Measurements from ENCODE around the gene CNTN5. TPM values are rescaled to one million over a fixed set of nuclear protein-coding genes. Genes with fewer than 3 reads are reported as not detected.
A peak's percentile ranks its signal among the peaks of the same experiment; 100 is the strongest.
"Not testable (repeated sequence)": the region's sequence is repeated elsewhere in the genome, so short reads cannot be mapped to it uniquely, and the experiment has no call there.

The CNTN5 gene
- total RNA-seq, 4 donors from 2014 or later: 0.12 TPM; not detected in 3

GRCh38 chr11:99277281-99277680, 256.5 kb downstream of the CNTN5 start:
- no peak overlapping the region for H3K4me3 ChIP-seq
- no peaks in the 10 kb centered on the region for H3K27me3 ChIP-seq
- no peak for DNase-seq
- H3K27ac ChIP-seq: peak overlapping the region in 2 of 4 donors; percentile 1 to 27
- no peaks in the 10 kb centered on the region for H3K9me3 ChIP-seq
- TF ChIP-seq, protein P1, sequence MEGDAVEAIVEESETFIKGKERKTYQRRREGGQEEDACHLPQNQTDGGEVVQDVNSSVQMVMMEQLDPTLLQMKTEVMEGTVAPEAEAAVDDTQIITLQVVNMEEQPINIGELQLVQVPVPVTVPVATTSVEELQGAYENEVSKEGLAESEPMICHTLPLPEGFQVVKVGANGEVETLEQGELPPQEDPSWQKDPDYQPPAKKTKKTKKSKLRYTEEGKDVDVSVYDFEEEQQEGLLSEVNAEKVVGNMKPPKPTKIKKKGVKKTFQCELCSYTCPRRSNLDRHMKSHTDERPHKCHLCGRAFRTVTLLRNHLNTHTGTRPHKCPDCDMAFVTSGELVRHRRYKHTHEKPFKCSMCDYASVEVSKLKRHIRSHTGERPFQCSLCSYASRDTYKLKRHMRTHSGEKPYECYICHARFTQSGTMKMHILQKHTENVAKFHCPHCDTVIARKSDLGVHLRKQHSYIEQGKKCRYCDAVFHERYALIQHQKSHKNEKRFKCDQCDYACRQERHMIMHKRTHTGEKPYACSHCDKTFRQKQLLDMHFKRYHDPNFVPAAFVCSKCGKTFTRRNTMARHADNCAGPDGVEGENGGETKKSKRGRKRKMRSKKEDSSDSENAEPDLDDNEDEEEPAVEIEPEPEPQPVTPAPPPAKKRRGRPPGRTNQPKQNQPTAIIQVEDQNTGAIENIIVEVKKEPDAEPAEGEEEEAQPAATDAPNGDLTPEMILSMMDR (IDR thresholded peaks at IDR 0.05): no peak
- no peak for TF ChIP-seq POLR2A (IDR thresholded peaks at IDR 0.05)
- no peaks in the 10 kb centered on the region for H3K36me3 ChIP-seq
- peaks cover 0 to 12% (median 0%) of the 10 kb centered on the region in 3 donors for H3K4me1 ChIP-seq
- intact Hi-C loops (cut with DNase I): no loop called here
- WGBS, 2 donors: 12 to 17% methylated on average over 1 of the region's 1 CpG

DNA sequence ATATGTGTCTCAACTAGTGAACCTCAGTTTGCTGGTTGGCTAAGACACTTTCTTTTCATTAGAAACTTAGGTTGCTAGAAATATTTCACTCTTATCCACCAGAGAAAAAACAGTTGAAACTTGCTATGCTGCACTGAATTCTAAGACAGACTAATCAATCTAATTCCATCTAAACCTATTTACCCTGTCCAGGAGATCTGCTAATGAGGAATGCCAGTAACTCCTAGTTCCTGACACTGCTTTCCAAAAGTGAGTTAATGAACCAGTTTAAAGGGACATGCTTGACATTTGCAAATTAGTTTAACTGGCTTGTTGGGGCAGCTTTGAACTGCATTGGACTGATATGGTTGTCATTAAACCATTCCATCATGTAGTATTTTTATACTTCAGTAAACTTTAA, 258.5 kb downstream of the CNTN5 start:
- no peak for DNase-seq
- H3K36me3 ChIP-seq: no peaks in the 10 kb centered on the region
- intact Hi-C loops (cut with DNase I): no loop called here
- H3K4me3 ChIP-seq: no peak overlapping the region
- H3K4me1 ChIP-seq: peaks cover 0 to 12% (median 0%) of the 10 kb centered on the region in 3 donors
- no peaks in the 10 kb centered on the region for H3K27me3 ChIP-seq
- TF ChIP-seq, protein P1 (IDR thresholded peaks at IDR 0.05): no peak
- TF ChIP-seq POLR2A (IDR thresholded peaks at IDR 0.05): no peak
- H3K9me3 ChIP-seq: no peaks in the 10 kb centered on the region
- H3K27ac ChIP-seq: no peak overlapping the region

GRCh38 chr11:99281331-99281730, 260.6 kb downstream of the CNTN5 start:
- no peak for TF ChIP-seq POLR2A (IDR thresholded peaks at IDR 0.05)
- TF ChIP-seq, protein P1 (IDR thresholded peaks at IDR 0.05): no peak
- no peak for DNase-seq
- Histone ChIP-seq H3K27ac (no peak overlapping the region), H3K4me1 (peaks cover 0 to 7% (median 0%) of the 10 kb centered on the region in 3 donors), H3K9me3 (no peaks in the 10 kb centered on the region), H3K36me3 (no peaks in the 10 kb centered on the region), H3K27me3 (no peaks in the 10 kb centered on the region), H3K4me3 (no peak overlapping the region)
- WGBS, 2 donors: 30 to 39% methylated on average over 1 of the region's 1 CpG
- intact Hi-C loops (cut with DNase I): no loop called here

DNA sequence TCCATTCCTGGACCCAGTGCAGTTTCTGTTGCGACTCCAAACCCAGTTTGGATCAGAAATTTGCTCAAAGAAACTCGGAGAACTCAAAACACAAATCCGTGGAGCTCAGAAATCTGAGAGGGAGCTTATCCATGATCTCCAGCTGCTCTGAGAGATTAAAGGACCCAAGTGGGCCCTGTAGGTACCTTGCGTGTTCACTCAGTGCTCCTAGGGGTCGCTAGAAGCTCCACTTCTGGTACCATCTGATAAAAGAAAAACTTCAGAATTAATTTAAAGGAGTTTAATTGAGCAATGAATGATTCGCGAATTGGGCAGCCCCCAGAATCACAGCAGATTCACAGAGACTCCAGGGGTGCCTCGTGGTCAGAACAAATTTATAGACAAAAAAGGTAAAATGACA, 277.2 kb downstream of the CNTN5 start:
- intact Hi-C loops (cut with DNase I); H3K36me3 ChIP-seq; H3K27ac ChIP-seq; H3K27me3 ChIP-seq; H3K4me3 ChIP-seq; DNase-seq; H3K4me1 ChIP-seq: not testable (repeated sequence)
- H3K9me3 ChIP-seq: peaks cover 0 to 12% (median 5%) of the 10 kb centered on the region in 3 donors
- 65 to 68% methylated on average over 7 to 8 of the region's 8 CpGs for WGBS, 2 donors

GRCh38 chr11:99307510-99308088, 286.9 kb downstream of the CNTN5 start:
- Histone ChIP-seq H3K4me3 (no peak overlapping the region), H3K4me1 (no peaks in the 10 kb centered on the region), H3K36me3 (no peaks in the 10 kb centered on the region), H3K27ac (no peak overlapping the region), H3K27me3 (no peaks in the 10 kb centered on the region), H3K9me3 (no peaks in the 10 kb centered on the region)
- WGBS, 2 donors: 60 to 61% methylated on average over 3 of the region's 3 CpGs
- no peak for TF ChIP-seq POLR2A (IDR thresholded peaks at IDR 0.05)
- TF ChIP-seq, protein P1 (IDR thresholded peaks at IDR 0.05): no peak
- DNase-seq: no peak
- intact Hi-C loops (cut with DNase I): no loop called here

DNA sequence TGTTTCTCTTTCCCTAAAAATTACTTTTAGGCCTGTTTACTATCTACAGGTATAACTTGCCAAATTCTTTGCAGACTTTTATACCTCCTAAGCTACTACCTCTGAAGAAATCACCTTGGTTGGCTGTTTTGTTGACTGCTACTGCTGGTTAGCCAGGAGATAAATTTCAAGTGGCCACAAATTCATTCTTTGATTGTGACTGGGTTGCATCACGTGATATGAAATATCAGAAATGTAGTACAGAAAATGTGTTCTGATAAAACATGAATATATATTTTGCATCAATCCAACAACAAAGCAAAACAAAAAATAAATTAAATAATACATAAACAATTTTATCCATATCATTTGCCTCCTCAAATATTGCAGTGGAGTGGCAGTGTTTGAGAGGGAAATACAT, 291.1 kb downstream of the CNTN5 start:
- Histone ChIP-seq H3K27ac (no peak overlapping the region), H3K36me3 (no peaks in the 10 kb centered on the region), H3K9me3 (no peaks in the 10 kb centered on the region), H3K27me3 (no peaks in the 10 kb centered on the region), H3K4me1 (no peaks in the 10 kb centered on the region), H3K4me3 (no peak overlapping the region)
- TF ChIP-seq POLR2A (IDR thresholded peaks at IDR 0.05): no peak
- TF ChIP-seq, protein P1 (IDR thresholded peaks at IDR 0.05): no peak
- intact Hi-C loops (cut with DNase I): no loop called here
- WGBS, 2 donors: 47 to 95% methylated on average over 1 of the region's 1 CpG
- no peak for DNase-seq

All from esophagus squamous epithelium (tissue), 5 donors.